ENCODE results near the gene TENM3.

The TENM3 gene

DNA sequence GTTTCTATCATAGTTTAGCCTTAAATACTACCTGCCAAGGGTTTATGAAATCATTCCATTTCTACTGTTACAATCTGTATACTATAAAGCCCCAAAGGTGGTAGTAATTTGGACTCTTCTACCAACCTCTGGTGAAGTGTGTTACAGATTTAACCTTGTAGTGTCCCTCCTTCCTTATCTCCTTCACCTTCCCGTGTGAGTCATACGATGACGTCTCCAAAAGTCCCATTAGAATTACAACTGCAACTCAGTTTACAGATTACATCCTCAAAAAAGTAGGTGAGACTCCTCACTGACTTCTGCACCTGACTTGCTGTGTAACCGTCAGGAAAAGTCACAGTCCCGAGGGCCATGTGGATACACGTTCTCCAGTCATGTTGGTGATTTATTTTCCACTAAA, 455.0 kb downstream of the TENM3 start:
- Histone ChIP-seq H3K9ac (ENCODE audit: low read length) (no peak overlapping the region), H3K4me1 (ENCODE audit: control insufficient read depth, low read depth, low read length) (no peaks in the 10 kb centered on the region), H3K4me3 (ENCODE audit: low read length) (no peak overlapping the region), H3K56ac (ENCODE audit: low read length) (no peak overlapping the region), H2BK5ac (ENCODE audit: low read length) (no peak overlapping the region), H2BK120ac (ENCODE audit: low read depth, low read length) (no peak overlapping the region), H2BK15ac (replicated peaks; ENCODE audit: low read depth) (no peak overlapping the region), H2AK5ac (ENCODE audit: low read length) (no peak overlapping the region), H3K23ac (ENCODE audit: low read length) (no peak overlapping the region), H3K27me3 (ENCODE audit: insufficient read depth, low read length, poor library complexity) (no peaks in the 10 kb centered on the region), H3K79me1 (ENCODE audit: low read length) (no peaks in the 10 kb centered on the region), H4K5ac (ENCODE audit: low read length) (no peak overlapping the region), H3K18ac (ENCODE audit: low read length) (no peak overlapping the region), H3K27ac (ENCODE audit: low read depth, low read length) (no peak overlapping the region), H3K79me2 (ENCODE audit: control insufficient read depth, insufficient read depth, low read length) (no peaks in the 10 kb centered on the region), H3K4me2 (ENCODE audit: low read length) (no peak overlapping the region), H3K4ac (ENCODE audit: low read depth, low read length) (no peak overlapping the region), H3K36me3 (ENCODE audit: control insufficient read depth, insufficient read depth, low read length) (no peaks in the 10 kb centered on the region), H4K8ac (ENCODE audit: low read depth, low read length) (no peak overlapping the region)
- no CpG with 5 or more reads among the region's 6 CpGs for WGBS (ENCODE audit: extremely low coverage, insufficient coverage, low lambda C conversion rate)
- peak; percentile 56 for DNase-seq

GRCh38 chr4:182699201-182699600, 456.0 kb downstream of the TENM3 start:
- no peak for DNase-seq
- Histone ChIP-seq H3K56ac (ENCODE audit: low read length) (no peak overlapping the region), H3K9ac (ENCODE audit: low read length) (no peak overlapping the region), H4K8ac (ENCODE audit: low read depth, low read length) (no peak overlapping the region), H3K79me2 (ENCODE audit: control insufficient read depth, insufficient read depth, low read length) (no peaks in the 10 kb centered on the region), H3K4me3 (ENCODE audit: low read length) (no peak overlapping the region), H2BK15ac (replicated peaks; ENCODE audit: low read depth) (no peak overlapping the region), H2BK5ac (ENCODE audit: low read length) (no peak overlapping the region), H2BK120ac (ENCODE audit: low read depth, low read length) (no peak overlapping the region), H3K27ac (ENCODE audit: low read depth, low read length) (no peak overlapping the region), H4K5ac (ENCODE audit: low read length) (no peak overlapping the region), H3K4me1 (ENCODE audit: control insufficient read depth, low read depth, low read length) (no peaks in the 10 kb centered on the region), H3K27me3 (ENCODE audit: insufficient read depth, low read length, poor library complexity) (no peaks in the 10 kb centered on the region), H2AK5ac (ENCODE audit: low read length) (no peak overlapping the region), H3K79me1 (ENCODE audit: low read length) (no peaks in the 10 kb centered on the region), H3K23ac (ENCODE audit: low read length) (no peak overlapping the region), H3K4me2 (ENCODE audit: low read length) (no peak overlapping the region), H3K36me3 (ENCODE audit: control insufficient read depth, insufficient read depth, low read length) (no peaks in the 10 kb centered on the region), H3K18ac (ENCODE audit: low read length) (no peak overlapping the region), H3K4ac (ENCODE audit: low read depth, low read length) (no peak overlapping the region)
- WGBS (ENCODE audit: extremely low coverage, insufficient coverage, low lambda C conversion rate): no CpG with 5 or more reads among the region's 3 CpGs

DNA sequence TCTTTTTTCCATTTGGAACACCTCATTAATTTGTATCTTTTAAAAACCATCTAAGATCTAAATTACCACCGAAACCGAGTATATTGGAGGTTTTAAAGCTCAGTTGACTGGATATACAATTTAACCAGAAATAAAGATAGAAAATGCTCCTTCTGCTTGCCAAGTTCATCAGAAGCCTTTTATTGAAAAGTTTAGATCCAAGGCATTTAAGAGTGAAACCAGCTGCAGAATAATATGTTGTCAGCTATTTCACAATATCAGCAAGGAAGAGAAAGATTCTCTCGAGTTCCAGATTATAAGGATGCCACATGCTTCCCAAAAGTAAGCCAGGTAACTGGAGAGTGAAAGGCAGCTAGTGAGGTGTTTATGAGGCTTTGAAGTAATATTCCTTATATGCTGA, 456.6 kb downstream of the TENM3 start:
- WGBS (ENCODE audit: extremely low coverage, insufficient coverage, low lambda C conversion rate): no CpG with 5 or more reads among the region's 3 CpGs
- Histone ChIP-seq H3K9ac (ENCODE audit: low read length) (no peak overlapping the region), H2BK5ac (ENCODE audit: low read length) (no peak overlapping the region), H4K8ac (ENCODE audit: low read depth, low read length) (no peak overlapping the region), H2BK15ac (replicated peaks; ENCODE audit: low read depth) (no peak overlapping the region), H2AK5ac (ENCODE audit: low read length) (no peak overlapping the region), H3K56ac (ENCODE audit: low read length) (no peak overlapping the region), H3K79me2 (ENCODE audit: control insufficient read depth, insufficient read depth, low read length) (no peaks in the 10 kb centered on the region), H3K27me3 (ENCODE audit: insufficient read depth, low read length, poor library complexity) (no peaks in the 10 kb centered on the region), H3K18ac (ENCODE audit: low read length) (no peak overlapping the region), H3K27ac (ENCODE audit: low read depth, low read length) (no peak overlapping the region), H3K4me2 (ENCODE audit: low read length) (no peak overlapping the region), H3K23ac (ENCODE audit: low read length) (no peak overlapping the region), H3K4me3 (ENCODE audit: low read length) (no peak overlapping the region), H2BK120ac (ENCODE audit: low read depth, low read length) (no peak overlapping the region), H3K4me1 (ENCODE audit: control insufficient read depth, low read depth, low read length) (no peaks in the 10 kb centered on the region), H4K5ac (ENCODE audit: low read length) (no peak overlapping the region), H3K36me3 (ENCODE audit: control insufficient read depth, insufficient read depth, low read length) (no peaks in the 10 kb centered on the region), H3K79me1 (ENCODE audit: low read length) (no peaks in the 10 kb centered on the region), H3K4ac (ENCODE audit: low read depth, low read length) (no peak overlapping the region)
- no peak for DNase-seq

DNA sequence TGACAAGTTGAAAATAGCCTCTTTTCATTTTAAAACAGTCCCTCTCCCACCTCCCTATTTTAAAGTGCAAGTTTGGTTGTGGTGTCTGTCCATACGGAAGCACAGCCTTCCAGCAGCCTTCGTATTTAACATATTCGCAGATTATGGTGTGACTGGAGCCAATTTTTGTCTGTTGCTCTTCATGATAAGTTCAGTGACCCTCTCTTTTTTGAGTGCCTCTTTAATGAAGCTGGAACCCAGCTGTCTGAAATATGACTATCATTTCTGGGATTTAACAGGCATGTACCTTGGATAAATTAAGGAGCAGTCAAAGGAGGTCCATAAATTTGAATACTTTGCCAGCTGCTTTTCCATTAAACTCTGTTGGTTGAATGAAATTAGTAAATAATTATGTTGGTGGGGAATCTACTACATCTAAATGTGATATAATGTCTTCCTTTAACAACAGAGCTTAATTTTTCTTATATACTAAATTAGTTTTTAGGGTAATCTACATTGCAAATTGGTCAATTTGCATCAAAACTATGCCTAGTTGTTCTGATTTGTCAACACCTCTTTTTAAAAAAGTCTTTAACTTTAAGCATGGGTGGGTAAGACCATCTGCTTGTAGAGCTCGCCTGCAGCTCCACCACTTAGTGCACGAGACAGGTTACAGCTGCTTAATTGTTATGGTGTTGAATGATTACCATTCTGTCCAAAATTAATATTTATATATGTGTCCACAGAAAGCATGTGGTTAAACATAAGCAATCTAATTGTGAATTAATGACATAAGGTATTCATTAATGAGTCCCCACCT, 457.4 kb downstream of the TENM3 start:
- no peak overlapping the region for H3K9ac ChIP-seq (ENCODE audit: low read length)
- no peak overlapping the region for H3K4me2 ChIP-seq (ENCODE audit: low read length)
- no peaks in the 10 kb centered on the region for H3K36me3 ChIP-seq (ENCODE audit: control insufficient read depth, insufficient read depth, low read length)
- H3K18ac ChIP-seq (ENCODE audit: low read length): no peak overlapping the region
- no peak overlapping the region for H4K5ac ChIP-seq (ENCODE audit: low read length)
- H3K4ac ChIP-seq (ENCODE audit: low read depth, low read length): no peak overlapping the region
- WGBS (ENCODE audit: extremely low coverage, insufficient coverage, low lambda C conversion rate): no CpG with 5 or more reads among the region's 5 CpGs
- no peak overlapping the region for H3K27ac ChIP-seq (ENCODE audit: low read depth, low read length)
- H3K56ac ChIP-seq (ENCODE audit: low read length): no peak overlapping the region
- H3K79me1 ChIP-seq (ENCODE audit: low read length): no peaks in the 10 kb centered on the region
- no peak overlapping the region for H2BK15ac ChIP-seq (replicated peaks; ENCODE audit: low read depth)
- no peak overlapping the region for H4K8ac ChIP-seq (ENCODE audit: low read depth, low read length)
- H2AK5ac ChIP-seq (ENCODE audit: low read length): no peak overlapping the region
- DNase-seq: no peak
- H2BK120ac ChIP-seq (ENCODE audit: low read depth, low read length): no peak overlapping the region
- no peak overlapping the region for H2BK5ac ChIP-seq (ENCODE audit: low read length)
- H3K4me3 ChIP-seq (ENCODE audit: low read length): no peak overlapping the region
- H3K4me1 ChIP-seq (ENCODE audit: control insufficient read depth, low read depth, low read length): no peaks in the 10 kb centered on the region
- no peaks in the 10 kb centered on the region for H3K79me2 ChIP-seq (ENCODE audit: control insufficient read depth, insufficient read depth, low read length)
- H3K23ac ChIP-seq (ENCODE audit: low read length): no peak overlapping the region
- H3K27me3 ChIP-seq (ENCODE audit: insufficient read depth, low read length, poor library complexity): no peaks in the 10 kb centered on the region

DNA sequence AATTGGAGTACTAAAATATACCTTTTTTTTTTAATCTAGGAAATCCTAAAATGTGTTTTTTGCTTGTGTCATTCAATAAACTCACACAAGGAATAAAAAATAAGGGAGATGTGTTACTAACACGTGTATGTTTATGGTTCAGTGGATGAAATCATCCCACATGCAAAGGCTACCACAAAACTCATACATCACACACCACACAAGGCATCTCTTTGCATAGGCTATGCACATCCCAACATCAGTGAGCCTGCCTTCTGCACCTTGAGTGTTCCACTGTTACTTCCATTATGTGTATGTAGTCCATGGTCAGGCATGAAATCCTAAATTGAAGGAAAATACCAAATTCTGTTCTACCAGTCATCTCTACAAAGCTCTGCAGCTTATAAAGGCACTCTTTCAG, 460.9 kb downstream of the TENM3 start:
- Histone ChIP-seq H3K79me1 (ENCODE audit: low read length) (no peaks in the 10 kb centered on the region), H4K5ac (ENCODE audit: low read length) (no peak overlapping the region), H3K4me1 (ENCODE audit: control insufficient read depth, low read depth, low read length) (no peaks in the 10 kb centered on the region), H2BK15ac (replicated peaks; ENCODE audit: low read depth) (no peak overlapping the region), H3K56ac (ENCODE audit: low read length) (no peak overlapping the region), H3K4ac (ENCODE audit: low read depth, low read length) (no peak overlapping the region), H3K4me3 (ENCODE audit: low read length) (no peak overlapping the region), H3K27me3 (ENCODE audit: insufficient read depth, low read length, poor library complexity) (no peaks in the 10 kb centered on the region), H4K8ac (ENCODE audit: low read depth, low read length) (no peak overlapping the region), H3K23ac (ENCODE audit: low read length) (no peak overlapping the region), H3K36me3 (ENCODE audit: control insufficient read depth, insufficient read depth, low read length) (no peaks in the 10 kb centered on the region), H3K18ac (ENCODE audit: low read length) (no peak overlapping the region), H2BK5ac (ENCODE audit: low read length) (no peak overlapping the region), H2BK120ac (ENCODE audit: low read depth, low read length) (no peak overlapping the region), H3K4me2 (ENCODE audit: low read length) (no peak overlapping the region), H2AK5ac (ENCODE audit: low read length) (no peak overlapping the region), H3K27ac (ENCODE audit: low read depth, low read length) (no peak overlapping the region), H3K79me2 (ENCODE audit: control insufficient read depth, insufficient read depth, low read length) (no peaks in the 10 kb centered on the region), H3K9ac (ENCODE audit: low read length) (no peak overlapping the region)
- DNase-seq: no peak
- WGBS (ENCODE audit: extremely low coverage, insufficient coverage, low lambda C conversion rate): no CpG with 5 or more reads among the region's 1 CpG

DNA sequence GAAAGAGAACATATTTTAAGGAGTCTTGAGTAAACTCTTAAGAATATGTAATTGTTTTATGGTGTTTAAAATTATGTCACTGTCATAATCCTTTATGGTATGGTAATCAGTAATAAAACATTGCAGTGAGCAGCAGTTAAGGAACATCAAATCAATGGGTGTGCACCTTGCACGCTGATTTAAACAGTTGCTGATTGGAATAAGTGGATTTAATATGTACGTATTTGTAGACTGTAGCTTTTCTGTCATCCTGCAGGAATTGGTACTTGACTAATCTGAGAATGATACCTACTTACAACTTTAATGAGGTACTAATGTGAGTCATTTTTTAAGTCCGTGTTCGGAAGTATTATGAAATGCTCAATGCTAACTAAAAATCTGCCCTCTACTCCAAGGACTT, 461.7 kb downstream of the TENM3 start:
- Histone ChIP-seq H3K4me3 (ENCODE audit: low read length) (no peak overlapping the region), H3K79me2 (ENCODE audit: control insufficient read depth, insufficient read depth, low read length) (no peaks in the 10 kb centered on the region), H3K9ac (ENCODE audit: low read length) (no peak overlapping the region), H3K4ac (ENCODE audit: low read depth, low read length) (no peak overlapping the region), H2BK15ac (replicated peaks; ENCODE audit: low read depth) (no peak overlapping the region), H2BK120ac (ENCODE audit: low read depth, low read length) (no peak overlapping the region), H4K8ac (ENCODE audit: low read depth, low read length) (no peak overlapping the region), H3K18ac (ENCODE audit: low read length) (no peak overlapping the region), H3K27ac (ENCODE audit: low read depth, low read length) (no peak overlapping the region), H3K56ac (ENCODE audit: low read length) (no peak overlapping the region), H3K79me1 (ENCODE audit: low read length) (no peaks in the 10 kb centered on the region), H4K5ac (ENCODE audit: low read length) (no peak overlapping the region), H3K23ac (ENCODE audit: low read length) (no peak overlapping the region), H2BK5ac (ENCODE audit: low read length) (no peak overlapping the region), H3K4me2 (ENCODE audit: low read length) (no peak overlapping the region), H2AK5ac (ENCODE audit: low read length) (no peak overlapping the region), H3K4me1 (ENCODE audit: control insufficient read depth, low read depth, low read length) (no peaks in the 10 kb centered on the region), H3K27me3 (ENCODE audit: insufficient read depth, low read length, poor library complexity) (no peaks in the 10 kb centered on the region), H3K36me3 (ENCODE audit: control insufficient read depth, insufficient read depth, low read length) (no peaks in the 10 kb centered on the region)
- no CpG with 5 or more reads among the region's 4 CpGs for WGBS (ENCODE audit: extremely low coverage, insufficient coverage, low lambda C conversion rate)
- DNase-seq: no peak

Measured in mesendoderm (in vitro differentiated cells).